ENCODE data around the gene ZFP69.

DNA sequence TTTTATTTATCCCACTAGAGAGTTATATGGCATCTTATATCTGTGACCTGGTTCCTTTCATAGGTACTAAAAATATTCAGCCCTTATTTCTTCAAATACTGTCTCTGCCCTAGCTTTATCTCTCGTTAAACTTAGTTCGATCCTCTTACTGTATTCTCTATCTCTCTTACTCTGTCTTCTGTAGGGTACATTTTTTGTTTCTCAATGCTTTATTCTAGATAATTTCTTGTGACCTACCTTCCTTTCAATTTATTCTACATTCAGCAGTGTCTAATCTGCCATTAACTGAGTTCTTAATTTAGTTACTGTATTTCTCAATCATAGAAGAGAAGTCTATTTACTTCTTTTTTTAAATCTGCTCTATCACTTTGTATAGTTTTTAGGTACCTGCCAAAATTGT, 1.8 kb upstream of the ZFP69 start:
- TF ChIP-seq, protein P1, sequence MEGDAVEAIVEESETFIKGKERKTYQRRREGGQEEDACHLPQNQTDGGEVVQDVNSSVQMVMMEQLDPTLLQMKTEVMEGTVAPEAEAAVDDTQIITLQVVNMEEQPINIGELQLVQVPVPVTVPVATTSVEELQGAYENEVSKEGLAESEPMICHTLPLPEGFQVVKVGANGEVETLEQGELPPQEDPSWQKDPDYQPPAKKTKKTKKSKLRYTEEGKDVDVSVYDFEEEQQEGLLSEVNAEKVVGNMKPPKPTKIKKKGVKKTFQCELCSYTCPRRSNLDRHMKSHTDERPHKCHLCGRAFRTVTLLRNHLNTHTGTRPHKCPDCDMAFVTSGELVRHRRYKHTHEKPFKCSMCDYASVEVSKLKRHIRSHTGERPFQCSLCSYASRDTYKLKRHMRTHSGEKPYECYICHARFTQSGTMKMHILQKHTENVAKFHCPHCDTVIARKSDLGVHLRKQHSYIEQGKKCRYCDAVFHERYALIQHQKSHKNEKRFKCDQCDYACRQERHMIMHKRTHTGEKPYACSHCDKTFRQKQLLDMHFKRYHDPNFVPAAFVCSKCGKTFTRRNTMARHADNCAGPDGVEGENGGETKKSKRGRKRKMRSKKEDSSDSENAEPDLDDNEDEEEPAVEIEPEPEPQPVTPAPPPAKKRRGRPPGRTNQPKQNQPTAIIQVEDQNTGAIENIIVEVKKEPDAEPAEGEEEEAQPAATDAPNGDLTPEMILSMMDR (IDR thresholded peaks at IDR 0.05), result no peak
- TF ChIP-seq EZH2phosphoT487 (IDR thresholded peaks at IDR 0.05), result no peak
